PC-9 (cell line): ENCODE results near the gene MAP1LC3B2.

Source experiments
- EZH2 ChIP-seq: fragments of 200-600 bp; sonication (generic); IDR thresholded peaks from 2 replicates; pipeline ENCODE4 v1.8.0; 2017; ENCODE audit warnings: antibody characterized with exemption, low read depth
- TF ChIP-seq, protein P1 (sequence below): fragments of 200-600 bp; sonication (generic); conservative IDR thresholded peaks from 2 replicates; pipeline ENCODE4 v1.6.1; 2017; ENCODE audit warnings: mixed run types, antibody characterized with exemption, mild to moderate bottlenecking, moderate library complexity

- TF ChIP-seq, protein P1, sequence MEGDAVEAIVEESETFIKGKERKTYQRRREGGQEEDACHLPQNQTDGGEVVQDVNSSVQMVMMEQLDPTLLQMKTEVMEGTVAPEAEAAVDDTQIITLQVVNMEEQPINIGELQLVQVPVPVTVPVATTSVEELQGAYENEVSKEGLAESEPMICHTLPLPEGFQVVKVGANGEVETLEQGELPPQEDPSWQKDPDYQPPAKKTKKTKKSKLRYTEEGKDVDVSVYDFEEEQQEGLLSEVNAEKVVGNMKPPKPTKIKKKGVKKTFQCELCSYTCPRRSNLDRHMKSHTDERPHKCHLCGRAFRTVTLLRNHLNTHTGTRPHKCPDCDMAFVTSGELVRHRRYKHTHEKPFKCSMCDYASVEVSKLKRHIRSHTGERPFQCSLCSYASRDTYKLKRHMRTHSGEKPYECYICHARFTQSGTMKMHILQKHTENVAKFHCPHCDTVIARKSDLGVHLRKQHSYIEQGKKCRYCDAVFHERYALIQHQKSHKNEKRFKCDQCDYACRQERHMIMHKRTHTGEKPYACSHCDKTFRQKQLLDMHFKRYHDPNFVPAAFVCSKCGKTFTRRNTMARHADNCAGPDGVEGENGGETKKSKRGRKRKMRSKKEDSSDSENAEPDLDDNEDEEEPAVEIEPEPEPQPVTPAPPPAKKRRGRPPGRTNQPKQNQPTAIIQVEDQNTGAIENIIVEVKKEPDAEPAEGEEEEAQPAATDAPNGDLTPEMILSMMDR = no peak
- TF ChIP-seq EZH2 = no peak
Observed at GRCh38 chr12:116552773-116553373, 6.3 kb upstream of the MAP1LC3B2 start.
